ENCODE results near the gene MYO16. TPM values are rescaled to one million over a fixed set of nuclear protein-coding genes. Genes with fewer than 3 reads are reported as not detected.
"Not testable (repeated sequence)": the region's sequence is repeated elsewhere in the genome, so short reads cannot be mapped to it uniquely, and the experiment has no call there.

Gene MYO16
- total RNA-seq, 2 donors from 2014 or later, result 1.6 to 3.2 TPM

- intact Hi-C loops (cut with DNase I), result no loop called here
These were observed 222.2 kb downstream of the MYO16 start for GRCh38 chr13:108851660-108852059.

GRCh38 chr13:108853031-108853430, 223.6 kb downstream of the MYO16 start:
- intact Hi-C loops (cut with DNase I), result no loop called here
- DNase-seq, result no peak
- no peak for ATAC-seq

More at GRCh38 chr13:108851660-108852059, 222.2 kb downstream of the MYO16 start:
- DNase-seq (no peak), ATAC-seq (no peak)

GRCh38 chr13:108855737-108856387, 226.5 kb downstream of the MYO16 start:
- intact Hi-C loops (cut with DNase I), result no loop called here
- ATAC-seq, result no peak
- no peak for DNase-seq

GRCh38 chr13:108858676-108859075, 229.3 kb downstream of the MYO16 start:
- intact Hi-C loops (cut with DNase I), result no loop called here
- DNase-seq (no peak), ATAC-seq (no peak)

- DNase-seq (no peak), ATAC-seq (peak in 1 of 2 donors; percentile 21)
- intact Hi-C loops (cut with DNase I), result no loop called here
These were observed 230.0 kb downstream of the MYO16 start for GRCh38 chr13:108859197-108860012.

GRCh38 chr13:108860418-108860817, 231.0 kb downstream of the MYO16 start:
- ATAC-seq (no peak), DNase-seq (no peak)
- intact Hi-C loops (cut with DNase I), result no loop called here

- no peak for DNase-seq
- peak; percentile 74 to 91 for ATAC-seq
- intact Hi-C loops (cut with DNase I), result no loop called here
These were observed 247.9 kb downstream of the MYO16 start for GRCh38 chr13:108877300-108877699.

- intact Hi-C loops (cut with DNase I), result no loop called here
- no peak for ATAC-seq
- no peak for DNase-seq
These were observed 249.3 kb downstream of the MYO16 start for GRCh38 chr13:108878732-108879131.

- ATAC-seq (no peak), DNase-seq (no peak)
- intact Hi-C loops (cut with DNase I), result no loop called here
These were observed 260.0 kb downstream of the MYO16 start for GRCh38 chr13:108889324-108889984.

- no peak for ATAC-seq
- intact Hi-C loops (cut with DNase I), result loop anchor here (1.0 to 10.0 kb wide), 5 partner anchors 286 to 573 kb away; no protein-coding TSS in a partner anchor
- DNase-seq, result no peak
These were observed 265.9 kb downstream of the MYO16 start for GRCh38 chr13:108895220-108895704.

GRCh38 chr13:108897955-108898354, 268.5 kb downstream of the MYO16 start:
- ATAC-seq, result no peak
- no peak for DNase-seq
- intact Hi-C loops (cut with DNase I), result loop anchor here (5.0 to 10.0 kb wide), 4 partner anchors 293 to 576 kb away; no protein-coding TSS in a partner anchor

GRCh38 chr13:108902405-108903155, 273.2 kb downstream of the MYO16 start:
- DNase-seq (no peak), ATAC-seq (peak in 1 of 2 donors; percentile 78)
- intact Hi-C loops (cut with DNase I), result no loop called here

GRCh38 chr13:108903613-108904012, 274.2 kb downstream of the MYO16 start:
- intact Hi-C loops (cut with DNase I), result no loop called here
- no peak for DNase-seq
- no peak for ATAC-seq

- no peak for DNase-seq
- intact Hi-C loops (cut with DNase I), result no loop called here
- ATAC-seq, result no peak
These were observed 282.4 kb downstream of the MYO16 start for GRCh38 chr13:108911807-108912206.

- ATAC-seq; intact Hi-C loops (cut with DNase I); DNase-seq: not testable (repeated sequence)
These were observed 284.3 kb downstream of the MYO16 start for GRCh38 chr13:108913731-108914130.

- DNase-seq (no peak), ATAC-seq (peak; percentile 42 to 43)
- intact Hi-C loops (cut with DNase I), result no loop called here
These were observed 285.8 kb downstream of the MYO16 start for GRCh38 chr13:108915095-108915633.

GRCh38 chr13:108915634-108916512, 286.5 kb downstream of the MYO16 start:
- intact Hi-C loops (cut with DNase I), result no loop called here
- ATAC-seq (peak; percentile 81 to 94), DNase-seq (peak; percentile 86)

GRCh38 chr13:108917581-108917980, 288.2 kb downstream of the MYO16 start:
- intact Hi-C loops (cut with DNase I), result no loop called here
- ATAC-seq (no peak), DNase-seq (no peak)
